Right lobe of liver (tissue), 6 donors: ENCODE data around the gene TMEM131L. TPM values are rescaled to one million over a fixed set of nuclear protein-coding genes. Genes with fewer than 3 reads are reported as not detected.

ENCODE experiments used
- ATAC-seq, 4 donors: fragments of 200-7000 bp; cut with Tn5 transposase; one replicate each; pipeline ENCODE4 v1.9.1; 2020; ENCODE audit warnings: mild to moderate bottlenecking in 4 of 4, moderate library complexity in 4 of 4
- DNase-seq, 3 donors: peaks; one replicate each; pipeline ENCODE4 v3.0.0-alpha.2; 2020
- H3K27ac ChIP-seq, 3 donors: fragments of 200-600 bp; one replicate each; pipeline ENCODE4 v1.8.0; 2022
- H3K27me3 ChIP-seq, 2 donors: fragments of 200-600 bp; one replicate each; pipeline ENCODE4 v1.8.0; 2022
- H3K36me3 ChIP-seq, 4 donors: fragments of 200-600 bp; sonication (generic) in 1 of 4; one replicate each; pipeline versions ENCODE4 v1.5.1 to v1.8.0; 2017 to 2022; ENCODE audit warnings: control low read depth in 1 of 4
- H3K4me1 ChIP-seq, 4 donors: fragments of 200-600 bp; sonication (generic) in 1 of 4; one replicate each; pipeline versions ENCODE4 v1.5.1 to v1.8.0; 2017 to 2022; ENCODE audit warnings: control low read depth in 1 of 4
- H3K4me3 ChIP-seq, 3 donors: fragments of 200-600 bp; one replicate each; pipeline ENCODE4 v1.8.0; 2022
- H3K9me3 ChIP-seq, 4 donors: fragments of 200-600 bp; sonication (generic) in 1 of 4; one replicate each; pipeline versions ENCODE4 v1.5.1 to v1.8.0; 2017 to 2022; ENCODE audit warnings: control low read depth in 1 of 4
- POLR2A ChIP-seq: fragments of 450-650 bp; IDR thresholded peaks from one replicate; pipeline ENCODE4 v1.6.1; 2017; ENCODE audit warnings: antibody characterized with exemption, mild to moderate bottlenecking
- WGBS: methylation state at CpG from one replicate; pipeline ENCODE4 v1.1.6; 2018; ENCODE audit warnings: low coverage, low lambda C conversion rate; ENCODE audit not compliant: insufficient coverage; ENCODE audit errors: missing lambda C conversion rate; 5-methylcytosine and 5-hydroxymethylcytosine counted together
- intact Hi-C, 2 donors: fragments of 100-400 bp; cut with DNase I; formaldehyde crosslinking; loops; one replicate each; pipeline versions ENCODE4 v1.11.2 to v1.14.1; 2022
- total RNA-seq, 6 experiments: library from RNA; depleted of rRNA in 2 of 6; stranded (reverse); fragments of >200 nt in 2 of 6; fragmentation: NEBNext Ultra II Directional in 3 of 6; extraction: Animal tissue kit (Norgen Biotek cat#: 25700) in 3 of 6; gene quantifications; one replicate each; pipeline versions ENCODE4 v1.1.0 to v1.2.4, GENCODE V29; 2016 to 2023
- TF ChIP-seq, protein P1 (sequence below), 4 donors: fragments of 200-600 bp in 3 of 4; fragments of 450-650 bp in 1 of 4; IDR thresholded peaks; one replicate each; pipeline versions ENCODE4 v1.5.1 to v1.8.0; 2016 to 2022; ENCODE audit warnings: antibody characterized with exemption in 4 of 4, mild to moderate bottlenecking in 2 of 4
- donor health status: DM: no; HTN: yes; CAD: no.
- donor health status: DM: no; HTN: no; CAD: no.
- donor health status: DM: no; HTN: no; CAD: no.
- donor health status: DM: no; HTN: yes; CAD: no.
- donor health status: DM: no; HTN: yes; CAD: no.

TMEM131L gene
- total RNA-seq, 6 experiments from 2014 or later: 13.2 to 19.6 (median 14.8) TPM

DNA sequence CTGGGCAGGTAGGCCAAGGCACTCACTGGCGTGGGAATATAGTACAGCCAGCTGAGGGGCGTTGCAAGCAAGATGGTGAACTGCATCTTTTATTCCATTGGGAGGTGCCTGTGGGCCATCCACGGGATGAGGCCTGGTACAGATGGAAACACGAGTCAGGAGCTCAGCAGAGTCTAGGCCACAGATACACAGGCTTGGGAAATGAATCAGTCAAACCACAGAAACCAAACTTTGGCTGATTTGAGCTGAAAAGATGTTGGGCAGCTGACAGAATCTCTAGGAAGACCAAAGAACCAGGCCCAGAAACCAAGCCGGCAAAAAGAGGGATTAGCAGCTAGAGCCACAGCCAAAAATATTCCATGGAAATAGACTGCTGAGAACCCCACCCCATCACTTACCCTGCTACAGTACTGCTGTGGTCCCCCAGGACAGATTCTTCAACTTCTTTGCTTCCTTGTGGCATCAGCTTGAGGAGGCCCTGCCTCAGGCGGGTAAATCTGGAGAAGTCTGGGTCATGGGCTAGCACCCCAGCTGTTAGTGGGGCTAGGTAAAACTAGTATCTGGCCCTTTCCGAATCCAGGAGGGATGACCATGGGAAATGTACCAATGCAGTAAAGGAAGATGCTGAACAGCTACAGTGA, 75.4 kb downstream of the TMEM131L start:
- 93% methylated on average over 5 of the region's 7 CpGs for WGBS

DNA sequence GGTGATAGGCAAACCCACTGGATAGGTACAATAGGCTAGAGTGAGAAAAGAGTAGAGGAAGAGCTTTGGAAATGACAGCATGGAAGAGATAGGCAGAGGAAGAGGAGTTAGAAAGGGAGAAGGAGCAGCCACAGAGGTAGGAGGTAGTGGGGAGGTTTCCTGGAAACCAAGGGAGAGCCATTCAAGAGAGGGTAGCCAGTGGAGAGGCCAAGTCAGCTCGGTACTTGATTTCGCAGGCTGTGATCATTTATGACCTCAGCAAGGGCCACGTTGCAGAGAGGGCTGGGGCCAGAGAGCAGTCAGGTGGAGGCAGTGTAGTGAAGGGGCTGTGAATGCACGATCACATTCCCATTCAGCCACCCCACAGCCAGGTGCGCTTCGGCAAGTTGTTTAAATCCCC, 76.0 kb downstream of the TMEM131L start:
- 100% methylated on average over 1 of the region's 6 CpGs for WGBS
- no peak for DNase-seq
- no peaks in the 10 kb centered on the region for H3K36me3 ChIP-seq
- no peak for TF ChIP-seq POLR2A
- TF ChIP-seq, protein P1, sequence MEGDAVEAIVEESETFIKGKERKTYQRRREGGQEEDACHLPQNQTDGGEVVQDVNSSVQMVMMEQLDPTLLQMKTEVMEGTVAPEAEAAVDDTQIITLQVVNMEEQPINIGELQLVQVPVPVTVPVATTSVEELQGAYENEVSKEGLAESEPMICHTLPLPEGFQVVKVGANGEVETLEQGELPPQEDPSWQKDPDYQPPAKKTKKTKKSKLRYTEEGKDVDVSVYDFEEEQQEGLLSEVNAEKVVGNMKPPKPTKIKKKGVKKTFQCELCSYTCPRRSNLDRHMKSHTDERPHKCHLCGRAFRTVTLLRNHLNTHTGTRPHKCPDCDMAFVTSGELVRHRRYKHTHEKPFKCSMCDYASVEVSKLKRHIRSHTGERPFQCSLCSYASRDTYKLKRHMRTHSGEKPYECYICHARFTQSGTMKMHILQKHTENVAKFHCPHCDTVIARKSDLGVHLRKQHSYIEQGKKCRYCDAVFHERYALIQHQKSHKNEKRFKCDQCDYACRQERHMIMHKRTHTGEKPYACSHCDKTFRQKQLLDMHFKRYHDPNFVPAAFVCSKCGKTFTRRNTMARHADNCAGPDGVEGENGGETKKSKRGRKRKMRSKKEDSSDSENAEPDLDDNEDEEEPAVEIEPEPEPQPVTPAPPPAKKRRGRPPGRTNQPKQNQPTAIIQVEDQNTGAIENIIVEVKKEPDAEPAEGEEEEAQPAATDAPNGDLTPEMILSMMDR (IDR thresholded peaks at IDR 0.05): no peak
- H3K9me3 ChIP-seq: no peaks in the 10 kb centered on the region
- intact Hi-C loops: no loop called here
- no peaks in the 10 kb centered on the region for H3K4me1 ChIP-seq
- no peak overlapping the region for H3K4me3 ChIP-seq
- H3K27me3 ChIP-seq: no peaks in the 10 kb centered on the region
- H3K27ac ChIP-seq: no peak overlapping the region
- ATAC-seq: no peak

More for the DNA sequence above, 75.4 kb downstream of the TMEM131L start:
- no peak for TF ChIP-seq POLR2A
- TF ChIP-seq, protein P1 (IDR thresholded peaks at IDR 0.05): no peak
- no peaks in the 10 kb centered on the region for H3K36me3 ChIP-seq
- H3K27me3 ChIP-seq: no peaks in the 10 kb centered on the region
- H3K9me3 ChIP-seq: no peaks in the 10 kb centered on the region
- no peak for DNase-seq
- H3K27ac ChIP-seq: no peak overlapping the region
- intact Hi-C loops: no loop called here
- no peaks in the 10 kb centered on the region for H3K4me1 ChIP-seq
- H3K4me3 ChIP-seq: no peak overlapping the region
- ATAC-seq: no peak

DNA sequence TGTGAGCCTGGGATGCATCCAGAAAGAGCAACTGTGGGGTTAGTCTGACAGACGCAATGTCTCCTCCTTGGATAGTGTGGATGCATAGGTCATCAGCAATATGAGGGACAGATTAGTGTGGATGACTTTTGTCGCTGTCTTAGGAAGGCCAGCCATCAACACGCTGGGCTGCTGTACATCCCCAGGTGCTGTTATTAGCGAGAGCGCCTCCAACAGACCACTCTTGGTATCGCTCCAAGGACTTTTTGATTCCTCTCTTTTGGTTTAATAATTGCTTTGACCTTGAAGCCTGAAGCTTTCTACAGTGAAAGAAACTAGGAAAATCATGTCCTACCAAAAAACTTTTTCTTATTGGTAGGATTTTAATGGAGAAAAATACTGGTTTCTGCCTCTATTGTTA, 76.7 kb downstream of the TMEM131L start:
- intact Hi-C loops: no loop called here
- H3K36me3 ChIP-seq: no peaks in the 10 kb centered on the region
- no peak overlapping the region for H3K4me3 ChIP-seq
- WGBS: 100% methylated on average over 1 of the region's 6 CpGs
- no peak for ATAC-seq
- no peak overlapping the region for H3K27ac ChIP-seq
- no peak for DNase-seq
- no peaks in the 10 kb centered on the region for H3K9me3 ChIP-seq
- no peak for TF ChIP-seq POLR2A
- TF ChIP-seq, protein P1 (IDR thresholded peaks at IDR 0.05): no peak
- H3K4me1 ChIP-seq: no peaks in the 10 kb centered on the region
- no peaks in the 10 kb centered on the region for H3K27me3 ChIP-seq

DNA sequence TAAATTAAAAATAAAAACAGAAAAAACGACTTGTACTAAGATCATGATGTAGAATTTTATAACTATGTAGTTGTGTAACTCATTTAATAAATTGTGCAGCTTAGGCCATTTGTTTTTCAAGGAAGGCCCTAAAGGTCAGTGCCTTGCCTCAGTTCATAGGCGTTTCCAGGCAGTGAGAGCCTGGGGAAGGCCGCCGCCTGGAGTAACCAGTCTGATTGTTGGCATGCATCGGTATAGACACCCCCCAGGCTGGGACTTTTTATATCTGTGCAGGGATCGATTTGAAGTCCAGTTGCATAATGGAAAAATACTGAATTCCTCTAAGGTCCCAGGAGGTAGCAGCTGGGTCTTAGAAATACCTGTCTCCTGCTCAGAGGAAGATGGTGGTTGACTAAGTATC, 77.2 kb downstream of the TMEM131L start:
- Histone ChIP-seq H3K4me3 (no peak overlapping the region), H3K9me3 (no peaks in the 10 kb centered on the region), H3K36me3 (no peaks in the 10 kb centered on the region), H3K27ac (no peak overlapping the region), H3K4me1 (no peaks in the 10 kb centered on the region), H3K27me3 (no peaks in the 10 kb centered on the region)
- intact Hi-C loops: no loop called here
- 57% methylated on average over 6 of the region's 6 CpGs for WGBS
- TF ChIP-seq POLR2A: no peak
- TF ChIP-seq, protein P1 (IDR thresholded peaks at IDR 0.05): no peak
- DNase-seq: no peak
- peak; percentile 49 to 84 (median 61) for ATAC-seq

DNA sequence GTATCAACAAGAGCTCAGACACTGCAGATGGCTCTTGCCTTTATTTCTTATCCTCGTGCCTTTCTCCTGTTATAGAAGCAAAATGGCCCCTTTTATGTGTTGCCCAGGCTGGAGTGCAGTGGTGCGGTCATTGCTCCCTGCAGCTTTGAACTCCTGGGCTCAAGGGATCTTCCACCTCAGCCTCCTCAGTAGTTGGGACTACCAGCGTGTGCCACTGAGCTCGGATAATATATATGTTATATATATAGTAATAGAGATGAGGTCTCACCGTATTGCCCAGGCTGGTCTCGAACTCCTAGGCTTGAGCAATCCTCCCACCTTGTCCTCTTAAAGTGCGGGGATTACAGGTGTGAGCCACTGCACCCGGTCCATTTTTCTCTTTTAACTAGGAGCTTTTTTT, 79.7 kb downstream of the TMEM131L start:
- TF ChIP-seq, protein P1 (IDR thresholded peaks at IDR 0.05): no peak
- TF ChIP-seq POLR2A: no peak
- Histone ChIP-seq H3K27ac (no peak overlapping the region), H3K36me3 (no peaks in the 10 kb centered on the region), H3K27me3 (no peaks in the 10 kb centered on the region), H3K9me3 (no peaks in the 10 kb centered on the region), H3K4me1 (no peaks in the 10 kb centered on the region), H3K4me3 (no peak overlapping the region)
- DNase-seq (no peak), ATAC-seq (no peak)
- intact Hi-C loops: no loop called here
- WGBS: 83% methylated on average over 8 of the region's 8 CpGs
